Measurements from ENCODE around the gene CDSN. TPM values are rescaled to one million over a fixed set of nuclear protein-coding genes. Genes with fewer than 3 reads are reported as not detected.

CDSN gene
- total and polyA plus RNA-seq, 10 donors: not detected

GRCh38 chr6:31121131-31121790, 1.0 kb upstream of the CDSN start:
- no peak overlapping the region for H3K4me3 ChIP-seq
- intact Hi-C loops (cut with DNase I; ENCODE audit: low total_unique reads): no loop called here
- H3K27ac ChIP-seq: no peak overlapping the region
- no peaks in the 10 kb centered on the region for H3K9me3 ChIP-seq
- WGBS, 5 donors: 80 to 95% (median 88%) methylated on average over 12 of the region's 12 CpGs
- TF ChIP-seq CTCF (IDR thresholded peaks at IDR 0.05 in 8 of 11, conservative IDR thresholded peaks at IDR 0.05 in 3 of 11) (no peak), POLR2AphosphoS5 (IDR thresholded peaks at IDR 0.05) (no peak), POLR2A (IDR thresholded peaks at IDR 0.05) (no peak)
- no peaks in the 10 kb centered on the region for H3K36me3 ChIP-seq
- H3K27me3 ChIP-seq (replicated peaks in 1 of 7): peaks cover 0 to 16% (median 0%) of the 10 kb centered on the region in 7 donors
- DNase-seq: no peak
- H3K4me1 ChIP-seq: peaks cover 0 to 5% (median 0%) of the 10 kb centered on the region in 6 donors

GRCh38 chr6:31118178-31118577, 2.1 kb downstream of the CDSN start:
- H3K36me3 ChIP-seq: no peaks in the 10 kb centered on the region
- no peak overlapping the region for H3K27ac ChIP-seq
- WGBS, 5 donors: 67 to 85% (median 72%) methylated on average over 6 to 7 of the region's 7 CpGs
- TF ChIP-seq CTCF (IDR thresholded peaks at IDR 0.05 in 8 of 11, conservative IDR thresholded peaks at IDR 0.05 in 3 of 11) (no peak), POLR2AphosphoS5 (IDR thresholded peaks at IDR 0.05) (no peak), POLR2A (IDR thresholded peaks at IDR 0.05) (no peak)
- H3K27me3 ChIP-seq (replicated peaks in 1 of 7): peaks cover 0 to 20% (median 0%) of the 10 kb centered on the region in 7 donors
- DNase-seq: peak; percentile 46
- intact Hi-C loops (cut with DNase I; ENCODE audit: low total_unique reads): no loop called here
- H3K4me1 ChIP-seq: peaks cover 0 to 22% (median 0%) of the 10 kb centered on the region in 6 donors
- no peaks in the 10 kb centered on the region for H3K9me3 ChIP-seq
- no peak overlapping the region for H3K4me3 ChIP-seq

DNA sequence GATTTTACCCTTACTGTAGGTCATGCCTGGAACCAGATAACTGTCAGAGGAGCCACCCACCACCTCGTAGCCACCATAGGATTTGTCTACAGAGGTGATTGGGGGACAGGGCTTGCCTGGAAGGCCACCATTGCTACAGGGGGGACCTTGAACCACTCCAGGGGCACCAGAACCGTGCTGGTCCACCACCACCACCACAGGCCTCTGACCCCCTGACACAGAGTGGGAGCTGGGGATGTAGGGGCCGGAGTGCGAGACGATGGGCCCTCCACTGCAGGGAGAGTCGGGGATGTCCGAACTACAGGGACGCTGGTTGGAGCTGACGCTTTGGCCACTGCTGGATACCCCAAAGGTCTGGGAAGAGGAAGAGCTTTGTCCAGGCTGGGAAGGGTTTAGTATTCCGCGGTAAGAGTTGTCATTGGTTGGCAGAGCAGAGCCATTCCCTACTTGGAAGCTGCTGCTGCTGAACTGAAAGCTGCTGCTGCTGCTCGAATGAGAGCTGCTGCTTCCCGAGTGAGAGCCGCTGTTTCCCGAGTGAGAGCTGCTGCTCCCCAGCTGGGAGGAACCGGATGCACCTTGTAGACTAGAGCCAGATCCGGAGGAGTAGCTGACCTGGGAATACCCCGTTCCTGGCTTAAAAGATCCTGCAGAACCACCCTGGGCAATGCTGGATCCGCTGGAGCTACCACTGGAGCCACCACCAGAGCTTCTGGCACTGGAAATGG, 3.4 kb downstream of the CDSN start:
- intact Hi-C loops (cut with DNase I; ENCODE audit: low total_unique reads): no loop called here
- Histone ChIP-seq H3K4me1 (peaks cover 0 to 22% (median 0%) of the 10 kb centered on the region in 6 donors), H3K9me3 (no peaks in the 10 kb centered on the region), H3K27ac (peak overlapping the region in 4 of 8 donors; percentile 2 to 56 (median 21)), H3K4me3 (peak overlapping the region in 1 of 8 donors; percentile 23), H3K36me3 (no peaks in the 10 kb centered on the region), H3K27me3 (replicated peaks in 1 of 7) (peaks cover 0 to 28% (median 0%) of the 10 kb centered on the region in 7 donors)
- WGBS, 5 donors: 74 to 82% (median 79%) methylated on average over 17 to 19 of the region's 19 CpGs
- DNase-seq: peak; percentile 69
- TF ChIP-seq POLR2A (IDR thresholded peaks at IDR 0.05): no peak
- TF ChIP-seq POLR2AphosphoS5 (IDR thresholded peaks at IDR 0.05): peak; percentile 41 to 69 (median 64)

DNA sequence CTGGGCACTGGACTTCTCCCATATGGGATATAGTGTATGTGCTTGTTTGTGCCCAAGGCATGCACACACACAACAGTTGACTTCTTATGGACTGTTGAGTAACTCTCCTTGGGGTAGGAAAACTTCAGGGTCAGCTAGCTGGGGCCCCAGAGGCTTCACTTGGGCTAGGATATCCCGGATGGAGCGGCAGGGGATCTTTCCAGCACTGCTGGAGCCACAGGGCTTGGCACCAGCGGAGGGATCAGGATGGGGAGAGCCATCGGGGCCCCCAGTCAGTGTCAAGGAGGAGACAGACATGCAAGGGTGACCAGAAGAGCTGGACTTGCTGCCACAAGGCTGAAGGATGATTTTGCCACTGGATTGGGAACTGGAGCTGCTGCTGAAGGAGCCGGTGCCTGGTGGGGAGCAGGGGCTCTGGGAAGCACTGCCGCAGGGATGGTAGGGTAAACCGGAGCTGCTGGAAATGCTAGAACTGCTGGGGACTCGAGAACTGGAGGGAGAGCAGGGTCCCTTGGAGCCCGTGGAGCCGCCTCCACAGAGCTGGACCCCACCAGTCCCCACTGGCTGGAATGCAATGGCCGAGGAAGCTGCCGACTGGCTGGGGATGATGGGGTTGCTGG, 4.2 kb downstream of the CDSN start:
- H3K4me3 ChIP-seq: no peak overlapping the region
- DNase-seq: peak; percentile 57
- no peaks in the 10 kb centered on the region for H3K36me3 ChIP-seq
- 85 to 96% (median 94%) methylated on average over 12 of the region's 12 CpGs for WGBS, 5 donors
- no peaks in the 10 kb centered on the region for H3K9me3 ChIP-seq
- no peak for TF ChIP-seq POLR2AphosphoS5 (IDR thresholded peaks at IDR 0.05)
- TF ChIP-seq CTCF (IDR thresholded peaks at IDR 0.05 in 8 of 11, conservative IDR thresholded peaks at IDR 0.05 in 3 of 11): no peak
- no peak for TF ChIP-seq POLR2A (IDR thresholded peaks at IDR 0.05)
- H3K4me1 ChIP-seq: peaks cover 0 to 22% (median 0%) of the 10 kb centered on the region in 6 donors
- intact Hi-C loops (cut with DNase I; ENCODE audit: low total_unique reads): no loop called here
- peak overlapping the region in 2 of 8 donors; percentile 38 to 57 for H3K27ac ChIP-seq
- peaks cover 0 to 33% (median 0%) of the 10 kb centered on the region in 7 donors for H3K27me3 ChIP-seq (replicated peaks in 1 of 7)
